HG02938 (cell line): Measurements from ENCODE around the gene MPP3.
"Not testable (repeated sequence)": the region's sequence is repeated elsewhere in the genome, so short reads cannot be mapped to it uniquely, and the experiment has no call there.

Experiments used
- ATAC-seq: cut with Tn5 transposase; IDR thresholded peaks from one replicate; pipeline ENCODE4 v1.9.1; 2021; ENCODE audit warnings: mild to moderate bottlenecking, moderate library complexity; ENCODE audit not compliant: unreplicated experiment

The MPP3 gene

GRCh38 chr17:43860927-43861622, 28.1 kb upstream of the MPP3 start:
- ATAC-seq: no peak

GRCh38 chr17:43860077-43860725, 27.3 kb upstream of the MPP3 start:
- ATAC-seq: no peak

- ATAC-seq: no peak
Observed at GRCh38 chr17:43857957-43858600, 25.1 kb upstream of the MPP3 start.

GRCh38 chr17:43857141-43857540, 24.2 kb upstream of the MPP3 start:
- no peak for ATAC-seq

- ATAC-seq: no peak
Observed at GRCh38 chr17:43856141-43856540, 23.2 kb upstream of the MPP3 start.

GRCh38 chr17:43855061-43855460, 22.1 kb upstream of the MPP3 start:
- no peak for ATAC-seq

GRCh38 chr17:43854498-43854897, 21.6 kb upstream of the MPP3 start:
- ATAC-seq: no peak

- no peak for ATAC-seq
Observed at GRCh38 chr17:43853546-43853945, 20.6 kb upstream of the MPP3 start.

- ATAC-seq: no peak
Observed at GRCh38 chr17:43852571-43852970, 19.6 kb upstream of the MPP3 start.

- no peak for ATAC-seq
Observed at GRCh38 chr17:43849116-43849515, 16.2 kb upstream of the MPP3 start.

- no peak for ATAC-seq
Observed at GRCh38 chr17:43848601-43849000, 15.7 kb upstream of the MPP3 start.

GRCh38 chr17:43846963-43847371, 14.0 kb upstream of the MPP3 start, which contains the start of gene CD300LG:
TSS of gene CD300LG (plus strand) at chr17:43847176. CDS start at chr17:43847217, 41 bp downstream.
- ATAC-seq: no peak

GRCh38 chr17:43846221-43846712, 13.3 kb upstream of the MPP3 start:
- no peak for ATAC-seq

GRCh38 chr17:43845766-43846165, 12.8 kb upstream of the MPP3 start:
- ATAC-seq: no peak

GRCh38 chr17:43844241-43844640, 11.3 kb upstream of the MPP3 start:
- ATAC-seq: no peak

- no peak for ATAC-seq
Observed at GRCh38 chr17:43842975-43843325, 10.0 kb upstream of the MPP3 start.

- not testable (repeated sequence) for ATAC-seq
Observed at GRCh38 chr17:43842091-43842974, 9.4 kb upstream of the MPP3 start.

- ATAC-seq: no peak
Observed at GRCh38 chr17:43841282-43841681, 8.3 kb upstream of the MPP3 start.

- no peak for ATAC-seq
Observed at GRCh38 chr17:43840814-43841213, 7.9 kb upstream of the MPP3 start.

- ATAC-seq: no peak
Observed at GRCh38 chr17:43839670-43840108, 6.7 kb upstream of the MPP3 start.

GRCh38 chr17:43834106-43834505, 1.2 kb upstream of the MPP3 start:
- ATAC-seq: no peak
